H9 (cell line): ENCODE data around the gene MINDY4. TPM values are rescaled to one million over a fixed set of nuclear protein-coding genes. Genes with fewer than 3 reads are reported as not detected.

Experiments
- DNase-seq: peaks from one replicate; pipeline ENCODE4 v3.0.0-alpha.2; 2017
- H2AFZ ChIP-seq: one replicate; pipeline ENCODE4 v1.6.1; 2013; ENCODE audit warnings: mild to moderate bottlenecking, low read length, control low read depth, moderate library complexity
- H2AK5ac ChIP-seq: 2 replicates; pipeline ENCODE4 v1.6.1; 2013; ENCODE audit warnings: low read length, control low read depth, mixed read lengths; ENCODE audit not compliant: insufficient read length
- H2BK120ac ChIP-seq: one replicate; pipeline ENCODE4 v1.6.1; 2013; ENCODE audit warnings: low read depth, mild to moderate bottlenecking, low read length, control low read depth, inconsistent platforms; ENCODE audit not compliant: poor library complexity, severe bottlenecking
- H2BK12ac ChIP-seq: 2 replicates; pipeline ENCODE4 v1.6.1; 2013; ENCODE audit warnings: low read length, control low read depth, mixed read lengths, low read depth; ENCODE audit not compliant: insufficient read length
- H2BK15ac ChIP-seq: 2 replicates; pipeline ENCODE4 v1.6.1; 2013; ENCODE audit warnings: low read depth, low read length, control low read depth
- H2BK20ac ChIP-seq: one replicate; pipeline ENCODE4 v1.6.1; 2013; ENCODE audit warnings: low read depth, mild to moderate bottlenecking, low read length, control low read depth, inconsistent platforms; ENCODE audit not compliant: poor library complexity, severe bottlenecking
- H2BK5ac ChIP-seq: 2 replicates; pipeline ENCODE4 v1.6.1; 2013; ENCODE audit warnings: low read length, control low read depth, mixed read lengths; ENCODE audit not compliant: insufficient read length
- H3K14ac ChIP-seq: 2 replicates; pipeline ENCODE4 v1.6.1; 2013; ENCODE audit warnings: low read length, control low read depth; ENCODE audit not compliant: insufficient read depth
- H3K18ac ChIP-seq: 2 replicates; pipeline ENCODE4 v1.6.1; 2013; ENCODE audit warnings: low read depth, mild to moderate bottlenecking, mixed read lengths, low read length, control low read depth; ENCODE audit not compliant: insufficient read length
- H3K23ac ChIP-seq: 2 replicates; pipeline ENCODE4 v1.6.1; 2013; ENCODE audit warnings: low read length, control low read depth, mixed read lengths, low read depth; ENCODE audit not compliant: insufficient read length
- H3K23me2 ChIP-seq: 2 replicates; pipeline ENCODE4 v1.6.1; 2013; ENCODE audit warnings: low read depth, mild to moderate bottlenecking, mixed read lengths, low read length, control low read depth; ENCODE audit not compliant: insufficient read length, poor library complexity, severe bottlenecking
- H3K27ac ChIP-seq: 2 replicates; pipeline ENCODE4 v1.5.1; 2013; ENCODE audit warnings: low read length, control low read depth, mixed read lengths, low read depth; ENCODE audit not compliant: insufficient read length
- H3K27me3 ChIP-seq: 2 replicates; pipeline ENCODE4 v1.6.1; 2013; ENCODE audit warnings: low read length, control low read depth, inconsistent platforms; ENCODE audit not compliant: insufficient read depth
- H3K4ac ChIP-seq: 2 replicates; pipeline ENCODE4 v1.6.1; 2013; ENCODE audit warnings: low read depth, mild to moderate bottlenecking, control low read depth, inconsistent platforms, low read length, moderate library complexity
- H3K4me1 ChIP-seq: 2 replicates; pipeline ENCODE4 v1.6.1; 2013; ENCODE audit warnings: low read length, control low read depth, inconsistent platforms; ENCODE audit not compliant: insufficient read depth
- H3K4me2 ChIP-seq: 2 replicates; pipeline ENCODE4 v1.6.1; 2013; ENCODE audit warnings: low read length, control low read depth, mixed read lengths; ENCODE audit not compliant: insufficient read length, insufficient read depth
- H3K56ac ChIP-seq: 2 replicates; pipeline ENCODE4 v1.6.1; 2013; ENCODE audit warnings: low read depth, mild to moderate bottlenecking, mixed read lengths, low read length, control low read depth; ENCODE audit not compliant: insufficient read length
- H3K79me1 ChIP-seq: 2 replicates; pipeline ENCODE4 v1.6.1; 2013; ENCODE audit warnings: low read depth, mild to moderate bottlenecking, moderate library complexity, low read length, control low read depth, inconsistent platforms; ENCODE audit not compliant: insufficient read depth, poor library complexity, severe bottlenecking
- H3K79me2 ChIP-seq: 2 replicates; pipeline ENCODE4 v1.6.1; 2013; ENCODE audit warnings: low read length, control low read depth, inconsistent platforms; ENCODE audit not compliant: insufficient read depth
- H3K9ac ChIP-seq: 2 replicates; pipeline ENCODE4 v1.6.1; 2013; ENCODE audit warnings: low read length, control low read depth, mixed read lengths; ENCODE audit not compliant: insufficient read length; ENCODE audit errors: extremely low read depth
- H3K9me3 ChIP-seq: one replicate; pipeline ENCODE4 v1.6.1; 2013; ENCODE audit warnings: low read depth, low read length, inconsistent platforms; ENCODE audit not compliant: control insufficient read depth
- H3T11ph ChIP-seq: one replicate; pipeline ENCODE4 v1.6.1; 2013; ENCODE audit warnings: mild to moderate bottlenecking, low read length, control low read depth, inconsistent platforms
- H4K20me1 ChIP-seq: one replicate; pipeline ENCODE4 v1.6.1; 2013; ENCODE audit not compliant: control insufficient read depth, insufficient read length, insufficient read depth
- H4K5ac ChIP-seq: 2 replicates; pipeline ENCODE4 v1.6.1; 2013; ENCODE audit warnings: low read depth, mild to moderate bottlenecking, mixed read lengths, low read length, control low read depth; ENCODE audit not compliant: insufficient read length
- H4K8ac ChIP-seq: replicated peaks from 2 replicates; pipeline ENCODE4 v1.6.1; 2013; ENCODE audit warnings: low read length, control low read depth, mixed read lengths, low read depth; ENCODE audit not compliant: insufficient read length
- H4K91ac ChIP-seq: 2 replicates; pipeline ENCODE4 v1.6.1; 2013; ENCODE audit warnings: low read depth, mild to moderate bottlenecking, moderate library complexity, mixed read lengths, low read length, control low read depth; ENCODE audit not compliant: insufficient read length
- H3K27ac Mint-ChIP-seq, 3 experiments: 2 replicates in 2 of 3; 3 replicates in 1 of 3; pipeline ENCODE4 v1.8.0; 2020 to 2021; ENCODE audit warnings: mixed read lengths in 3 of 3, mild to moderate bottlenecking in 1 of 3, moderate library complexity in 1 of 3
- H3K27me3 Mint-ChIP-seq: 2 replicates; pipeline ENCODE4 v1.8.0; 2021; ENCODE audit warnings: low read depth, mild to moderate bottlenecking, moderate library complexity, mixed read lengths
- H3K36me3 Mint-ChIP-seq, 3 experiments: 2 replicates in 2 of 3; 3 replicates in 1 of 3; pipeline ENCODE4 v1.8.0; 2020 to 2021; ENCODE audit warnings: low read depth in 3 of 3, mixed read lengths in 3 of 3; ENCODE audit not compliant: insufficient read depth in 1 of 3
- H3K4me1 Mint-ChIP-seq, 2 experiments: 2 replicates each; pipeline ENCODE4 v1.8.0; 2020; ENCODE audit warnings: mixed read lengths in 2 of 2
- H3K4me3 Mint-ChIP-seq, 2 experiments: 2 replicates in 1 of 2; 3 replicates in 1 of 2; pipeline ENCODE4 v1.8.0; 2020 to 2021; ENCODE audit warnings: mild to moderate bottlenecking in 2 of 2, mixed read lengths in 2 of 2, moderate library complexity in 1 of 2
- H3K9me3 Mint-ChIP-seq, 2 experiments: 2 replicates in 1 of 2; 3 replicates in 1 of 2; pipeline ENCODE4 v1.8.0; 2020; ENCODE audit warnings: mild to moderate bottlenecking in 2 of 2, mixed read lengths in 2 of 2, moderate library complexity in 1 of 2
- CTCF ChIP-seq: fragments of 200-600 bp; sonication (generic); conservative IDR thresholded peaks from 3 replicates; pipeline ENCODE4 v1.8.0; 2021; ENCODE audit warnings: antibody characterized with exemption, mild to moderate bottlenecking
- WGBS: extraction: QIAGEN DNeasy Blood & Tissue Kit; methylation state at CpG from one replicate; pipeline ENCODE4 v1.1.7; 2013; ENCODE audit warnings: missing lambda C conversion rate, low lambda C conversion rate, mixed read lengths; ENCODE audit not compliant: insufficient read length; ENCODE audit errors: extremely low coverage; 5-methylcytosine and 5-hydroxymethylcytosine counted together
- total RNA-seq: library from RNA; stranded (reverse); gene quantifications from 2 replicates; pipeline ENCODE4 v1.2.1, GENCODE V29; 2021

Gene MINDY4
- total RNA-seq, 1 experiment from 2014 or later = 3.1 TPM

GRCh38 chr7:30845426-30846135 lies 74.4 kb downstream of the MINDY4 start:
- no peak overlapping the region for H3K4me3 Mint-ChIP-seq
- H3K27ac Mint-ChIP-seq = peak overlapping the region in 1 of 3 experiments; percentile 87; a peak in 1 of 7 replicates
- no peak overlapping the region for H3K56ac ChIP-seq
- H2BK120ac ChIP-seq = no peak overlapping the region
- H3K14ac ChIP-seq = no peak overlapping the region; the same call in 1 of the 2 replicates
- no peaks in the 10 kb centered on the region for H3K36me3 Mint-ChIP-seq
- no peak overlapping the region for H3K23ac ChIP-seq
- no peaks in the 10 kb centered on the region for H3K4me1 ChIP-seq
- no peak overlapping the region for H2BK5ac ChIP-seq
- H2AK5ac ChIP-seq = no peak overlapping the region
- no peak overlapping the region for H2BK15ac ChIP-seq
- no peak overlapping the region for H2AFZ ChIP-seq
- no peak overlapping the region for H3K4ac ChIP-seq
- no peaks in the 10 kb centered on the region for H3K79me1 ChIP-seq
- no peak overlapping the region for H2BK20ac ChIP-seq
- no peak overlapping the region for H4K8ac ChIP-seq
- no peak overlapping the region for H2BK12ac ChIP-seq
- H3K9me3 ChIP-seq = no peaks in the 10 kb centered on the region
- no peak for DNase-seq
- no peaks in the 10 kb centered on the region for H4K20me1 ChIP-seq
- WGBS = no CpG with 5 or more reads among the region's 15 CpGs
- no peak overlapping the region for H3K4me2 ChIP-seq
- H3K27me3 ChIP-seq = 0 out of 2 replicates have a peak, but pooled peaks cover 3% of the 10 kb centered on the region
- no peaks in the 10 kb centered on the region for H3K4me1 Mint-ChIP-seq
- no peaks in the 10 kb centered on the region; the same call in 1 of the 2 replicates for H3K27me3 Mint-ChIP-seq
- H3K9ac ChIP-seq = no peak overlapping the region
- H4K91ac ChIP-seq = no peak overlapping the region
- H3K9me3 Mint-ChIP-seq = no peaks in the 10 kb centered on the region; a peak in 1 of 5 replicates
- TF ChIP-seq CTCF = no peak
- no peaks in the 10 kb centered on the region for H3K23me2 ChIP-seq
- H3K18ac ChIP-seq = no peak overlapping the region
- no peak overlapping the region for H3T11ph ChIP-seq
- no peak overlapping the region for H4K5ac ChIP-seq
- H3K79me2 ChIP-seq = no peaks in the 10 kb centered on the region
- H3K27ac ChIP-seq = no peak overlapping the region
